ENCODE data around the gene FBLN1.
"Not testable (repeated sequence)": the region's sequence is repeated elsewhere in the genome, so short reads cannot be mapped to it uniquely, and the experiment has no call there.

Gene FBLN1

DNA sequence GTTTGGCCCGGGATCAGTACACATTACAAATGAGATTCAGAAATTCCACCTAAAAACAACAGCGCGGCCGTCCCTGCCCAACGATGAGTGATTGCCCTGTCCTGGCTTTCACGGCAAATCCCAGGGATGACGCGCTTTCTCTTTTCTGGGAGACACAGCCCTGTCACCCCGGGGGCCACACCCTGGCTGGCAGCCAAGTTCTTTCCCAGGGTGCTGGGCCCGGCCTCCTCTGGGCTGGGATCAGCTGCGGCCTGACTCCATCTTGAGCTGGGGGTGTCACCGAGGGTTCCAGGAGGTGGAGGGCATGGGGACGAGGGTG, 82.7 kb downstream of the FBLN1 start:
- H3K4me1 Mint-ChIP-seq, result peaks cover 14% of the 10 kb centered on the region
- H3K4me3 Mint-ChIP-seq, result no peak overlapping the region
- H3K27ac Mint-ChIP-seq (ENCODE audit: low read depth), result no peak overlapping the region
- ATAC-seq (replicated peaks; ENCODE audit: extremely low read depth, poor library complexity, severe bottlenecking) (no peak), DNase-seq (ENCODE audit: low spot score in 2 of 2) (no peak)
- no peaks in the 10 kb centered on the region for H3K36me3 Mint-ChIP-seq (ENCODE audit: insufficient read depth)
- H3K9me3 Mint-ChIP-seq, result peaks cover 5% of the 10 kb centered on the region
- H3K27me3 Mint-ChIP-seq, result peaks cover 30% of the 10 kb centered on the region

DNA sequence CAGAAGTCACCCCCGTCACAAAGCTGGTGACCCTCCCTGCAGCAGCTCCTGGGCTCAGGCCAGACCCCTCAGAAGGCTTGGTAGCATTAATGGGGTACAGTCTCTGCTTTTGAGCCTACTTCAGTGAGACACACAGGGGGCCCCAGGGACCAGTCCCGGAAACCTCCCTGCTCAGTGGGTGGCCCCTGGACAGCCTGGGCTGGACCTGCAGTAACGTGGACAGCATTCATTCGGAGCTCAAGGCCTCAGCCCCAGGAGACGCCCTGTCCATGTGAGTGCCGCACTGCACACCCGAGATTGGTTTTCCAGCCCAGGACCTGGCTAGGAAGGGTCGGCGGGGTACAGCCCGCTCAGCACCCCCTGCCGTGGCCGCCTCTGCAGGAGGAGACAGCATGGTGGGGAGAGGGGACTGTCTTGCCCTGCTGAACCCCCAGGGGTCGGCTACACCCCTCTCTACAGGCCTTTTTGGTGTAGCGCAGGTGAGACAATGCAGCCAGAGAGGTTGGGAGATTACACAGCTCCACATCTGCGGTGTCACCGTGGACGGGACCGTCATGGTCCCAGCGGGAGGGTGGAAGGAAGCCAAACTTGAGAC, 83.4 kb downstream of the FBLN1 start:
- H3K4me3 Mint-ChIP-seq, result no peak overlapping the region

DNA sequence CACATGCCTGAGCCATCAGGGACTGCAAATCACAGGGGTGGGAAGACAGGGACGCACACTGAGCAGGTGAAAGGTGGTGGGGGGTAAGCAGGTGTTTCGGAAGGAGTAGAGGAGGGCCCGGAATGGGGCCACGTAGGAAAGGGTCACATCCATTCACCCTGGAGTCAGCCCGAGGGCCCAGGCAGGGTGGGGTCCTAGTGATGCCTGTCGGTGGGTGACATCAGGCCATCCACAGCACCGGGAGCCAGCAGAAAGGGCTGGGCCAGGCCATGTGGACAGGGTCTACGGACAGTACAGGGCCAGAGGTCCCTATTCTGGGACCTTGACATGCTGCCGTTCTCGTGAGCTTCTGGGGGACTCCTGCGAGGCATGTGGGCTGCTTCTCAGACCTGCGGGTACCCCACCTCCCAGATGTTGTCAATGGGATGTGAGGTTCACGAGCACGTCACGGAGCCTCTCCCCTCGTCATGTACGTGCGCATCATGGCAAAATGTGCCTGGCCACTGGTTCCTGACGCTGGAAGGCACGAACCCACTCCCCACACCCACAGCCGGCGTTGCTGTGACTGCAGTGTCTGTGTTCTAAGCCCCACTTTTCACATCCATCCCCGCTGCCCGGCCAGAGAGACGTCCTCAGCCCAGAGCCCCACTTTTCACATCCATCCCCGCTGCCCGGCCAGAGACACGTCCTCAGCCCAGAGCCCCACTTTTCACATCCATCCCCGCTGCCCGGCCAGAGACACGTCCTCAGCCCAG, 84.1 kb downstream of the FBLN1 start:
- no peak overlapping the region for H3K27ac Mint-ChIP-seq (ENCODE audit: low read depth)
- ATAC-seq (replicated peaks; ENCODE audit: extremely low read depth, poor library complexity, severe bottlenecking), result no peak
- H3K4me3 Mint-ChIP-seq, result no peak overlapping the region
- H3K36me3 Mint-ChIP-seq (ENCODE audit: insufficient read depth), result peaks cover 2% of the 10 kb centered on the region
- peaks cover 35% of the 10 kb centered on the region for H3K27me3 Mint-ChIP-seq
- peaks cover 14% of the 10 kb centered on the region for H3K4me1 Mint-ChIP-seq
- DNase-seq (ENCODE audit: low spot score in 2 of 2), result no peak
- peaks cover 5% of the 10 kb centered on the region for H3K9me3 Mint-ChIP-seq

More for the DNA sequence above, 83.4 kb downstream of the FBLN1 start:
- peaks cover 5% of the 10 kb centered on the region for H3K9me3 Mint-ChIP-seq
- no peak for DNase-seq (ENCODE audit: low spot score in 2 of 2)
- no peak for ATAC-seq (replicated peaks; ENCODE audit: extremely low read depth, poor library complexity, severe bottlenecking)
- no peak overlapping the region for H3K27ac Mint-ChIP-seq (ENCODE audit: low read depth)
- peaks cover 14% of the 10 kb centered on the region for H3K4me1 Mint-ChIP-seq
- H3K36me3 Mint-ChIP-seq (ENCODE audit: insufficient read depth), result peaks cover 2% of the 10 kb centered on the region
- peaks cover 35% of the 10 kb centered on the region for H3K27me3 Mint-ChIP-seq

DNA sequence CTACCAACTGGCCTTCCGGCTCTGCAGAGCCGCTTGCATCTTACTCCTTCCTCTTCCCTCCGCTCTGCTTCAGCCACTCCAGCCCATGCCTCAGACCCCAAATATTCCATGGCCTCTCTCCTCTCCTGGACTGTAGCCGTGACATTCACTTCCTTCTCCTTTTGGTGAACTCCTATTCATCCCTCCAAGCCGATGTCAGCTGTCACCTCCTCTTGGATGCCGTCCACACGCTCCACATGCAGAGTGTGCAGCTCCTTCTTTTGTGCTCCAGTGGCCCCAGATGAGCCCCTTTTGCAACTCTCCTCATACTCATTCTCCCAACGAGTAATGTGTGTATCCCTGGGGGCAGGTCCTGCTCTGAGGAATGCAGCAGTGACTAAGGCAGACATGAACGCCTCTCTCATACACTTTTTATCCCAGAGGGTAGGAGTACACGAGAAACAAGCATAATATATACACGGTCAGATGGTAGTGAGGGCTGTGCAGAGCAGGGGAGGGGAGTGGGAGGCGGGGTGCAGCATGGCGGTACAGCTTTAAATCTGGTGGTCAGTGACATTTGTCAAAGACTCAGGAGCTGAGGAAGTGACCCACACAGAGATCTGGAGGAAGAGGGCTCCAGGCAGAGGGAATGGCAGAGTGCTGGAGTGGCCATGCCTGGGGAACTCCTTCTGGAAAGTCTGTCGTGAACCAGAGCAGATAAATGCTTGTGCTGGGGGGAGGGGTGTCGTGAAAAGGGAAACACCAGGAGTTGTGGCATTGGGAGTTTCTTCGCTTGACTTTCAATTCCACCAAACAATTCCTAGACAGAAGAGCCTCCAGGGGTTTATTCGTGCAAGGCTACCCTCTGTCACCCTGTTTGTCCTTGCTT, 85.2 kb downstream of the FBLN1 start:
- Mint-ChIP-seq H3K9me3 (peaks cover 5% of the 10 kb centered on the region), H3K4me1 (peaks cover 8% of the 10 kb centered on the region), H3K36me3 (ENCODE audit: insufficient read depth) (peaks cover 2% of the 10 kb centered on the region), H3K4me3 (no peak overlapping the region), H3K27ac (ENCODE audit: low read depth) (no peak overlapping the region), H3K27me3 (peaks cover 41% of the 10 kb centered on the region)
- ATAC-seq (replicated peaks; ENCODE audit: extremely low read depth, poor library complexity, severe bottlenecking), result no peak
- DNase-seq (ENCODE audit: low spot score in 2 of 2), result no peak

DNA sequence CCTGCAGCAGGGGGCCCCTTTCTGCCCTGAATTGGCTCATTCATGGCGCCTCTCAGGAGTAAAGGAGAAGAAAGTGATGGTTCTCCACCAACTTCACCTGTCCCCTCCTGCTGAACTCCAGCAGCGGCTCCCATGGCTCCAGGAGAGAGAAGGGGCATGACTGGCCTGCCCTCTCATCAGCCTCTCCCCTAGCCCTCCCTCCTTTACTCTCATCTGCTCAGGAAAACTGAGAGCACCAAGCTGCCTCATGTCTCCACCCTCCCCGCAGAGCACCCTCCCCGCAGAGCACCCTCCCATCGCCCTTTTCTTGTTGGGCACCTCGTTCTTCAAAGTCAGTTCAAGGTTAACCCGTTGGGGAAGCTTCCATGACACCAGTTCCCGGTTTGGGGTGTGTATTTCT, 86.9 kb downstream of the FBLN1 start:
- no peak overlapping the region for H3K4me3 Mint-ChIP-seq
- H3K9me3 Mint-ChIP-seq, result no peaks in the 10 kb centered on the region
- H3K27ac Mint-ChIP-seq (ENCODE audit: low read depth), result no peak overlapping the region
- peaks cover 2% of the 10 kb centered on the region for H3K36me3 Mint-ChIP-seq (ENCODE audit: insufficient read depth)
- DNase-seq (ENCODE audit: low spot score in 2 of 2), result no peak
- ATAC-seq (replicated peaks; ENCODE audit: extremely low read depth, poor library complexity, severe bottlenecking), result no peak
- no peaks in the 10 kb centered on the region for H3K4me1 Mint-ChIP-seq
- H3K27me3 Mint-ChIP-seq, result peaks cover 58% of the 10 kb centered on the region

DNA sequence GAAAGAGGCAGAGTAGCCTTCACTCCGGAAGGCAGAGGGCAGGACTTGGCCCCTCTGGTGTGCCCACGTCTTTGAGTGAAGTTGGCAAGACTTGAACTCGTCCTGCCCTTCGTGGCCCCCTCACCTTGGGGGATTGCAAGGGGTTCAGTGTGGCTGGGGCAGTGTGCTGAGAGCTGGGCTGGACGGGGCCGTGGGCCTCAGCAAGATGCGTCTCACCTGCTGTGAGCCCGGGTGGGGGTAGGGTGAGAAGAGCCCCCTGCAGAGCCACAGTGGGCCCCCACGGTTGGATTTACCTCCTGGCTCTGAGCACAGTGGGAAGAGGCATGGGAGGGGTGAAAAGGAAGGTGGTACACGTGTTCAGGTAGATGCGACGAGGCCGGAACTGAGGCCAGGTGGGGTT, 87.6 kb downstream of the FBLN1 start:
- Mint-ChIP-seq H3K4me1 (no peaks in the 10 kb centered on the region), H3K27me3 (peaks cover 65% of the 10 kb centered on the region), H3K9me3 (no peaks in the 10 kb centered on the region), H3K27ac (ENCODE audit: low read depth) (no peak overlapping the region), H3K4me3 (no peak overlapping the region), H3K36me3 (ENCODE audit: insufficient read depth) (peaks cover 2% of the 10 kb centered on the region)
- ATAC-seq (replicated peaks; ENCODE audit: extremely low read depth, poor library complexity, severe bottlenecking) (no peak), DNase-seq (ENCODE audit: low spot score in 2 of 2) (no peak)

DNA sequence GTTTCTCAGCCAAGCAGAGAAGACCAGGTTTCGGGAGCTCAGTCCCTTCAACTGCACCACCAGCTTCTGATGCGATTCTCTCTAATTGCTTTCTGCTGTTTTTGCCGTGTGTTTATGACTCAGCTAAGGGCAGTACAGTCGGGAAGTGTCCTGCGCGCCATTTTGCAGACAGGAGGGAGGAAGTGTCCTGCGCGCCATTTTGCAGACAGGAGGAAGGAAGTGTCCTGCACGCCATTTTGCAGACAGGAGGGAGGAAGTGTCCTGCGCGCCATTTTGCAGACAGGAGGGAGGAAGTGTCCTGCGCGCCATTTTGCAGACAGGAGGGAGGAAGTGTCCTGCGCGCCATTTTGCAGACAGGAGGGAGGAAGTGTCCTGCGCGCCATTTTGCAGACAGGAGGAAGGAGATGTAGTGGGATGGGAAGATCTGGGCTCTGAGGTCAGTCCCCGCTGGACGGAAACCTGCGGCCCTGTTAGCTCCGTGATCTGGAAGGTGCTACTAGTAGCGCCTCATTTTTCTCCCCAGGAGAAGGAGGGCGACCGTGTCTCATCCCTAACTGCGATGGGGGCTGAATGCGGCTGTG, 89.0 kb downstream of the FBLN1 start:
- peaks cover 58% of the 10 kb centered on the region for H3K27me3 Mint-ChIP-seq
- not testable (repeated sequence) for H3K4me3 Mint-ChIP-seq; H3K9me3 Mint-ChIP-seq; H3K27ac Mint-ChIP-seq (ENCODE audit: low read depth); DNase-seq (ENCODE audit: low spot score in 2 of 2); H3K36me3 Mint-ChIP-seq (ENCODE audit: insufficient read depth); H3K4me1 Mint-ChIP-seq; ATAC-seq (replicated peaks; ENCODE audit: extremely low read depth, poor library complexity, severe bottlenecking)

DNA sequence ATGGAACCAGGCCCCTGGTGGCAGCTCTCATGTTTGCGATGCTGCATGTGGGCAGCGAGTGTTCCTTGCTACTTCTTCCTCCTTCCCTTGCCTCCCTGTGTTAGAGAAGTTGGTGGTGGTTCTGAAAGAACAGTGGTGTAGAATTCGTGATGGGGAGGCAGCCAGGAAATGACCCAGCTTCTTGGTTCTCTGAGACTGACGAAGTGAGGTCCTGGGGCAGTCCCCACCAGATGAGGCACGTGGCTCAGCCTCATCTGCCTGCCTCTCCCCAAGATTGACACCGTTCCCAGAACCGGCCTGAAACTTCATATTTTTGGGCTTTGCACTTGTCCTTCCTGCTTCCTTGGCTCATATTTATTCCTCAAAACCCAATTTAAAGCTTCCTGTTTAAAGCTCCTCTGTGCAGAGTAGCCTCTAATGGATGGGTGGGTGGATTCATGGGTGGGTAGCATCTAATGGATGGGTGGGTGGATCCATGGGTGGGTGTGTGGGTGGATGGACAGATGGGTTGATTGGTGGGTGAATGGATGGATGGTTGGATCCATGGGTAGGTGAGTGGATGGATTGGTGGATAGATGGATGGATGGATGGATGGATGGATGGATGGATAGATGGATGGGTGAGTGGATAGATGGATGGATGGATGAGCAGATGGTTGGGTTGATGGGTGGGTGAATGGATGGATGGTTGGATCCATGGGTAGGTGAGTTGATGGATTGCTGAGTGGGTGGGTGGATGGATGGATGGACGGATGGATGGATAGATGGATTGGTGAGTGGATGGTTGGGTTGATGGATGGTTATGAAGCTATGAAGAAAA, 91.6 kb downstream of the FBLN1 start:
- no peak for DNase-seq (ENCODE audit: low spot score in 2 of 2)
- Mint-ChIP-seq H3K36me3 (ENCODE audit: insufficient read depth) (peaks cover 2% of the 10 kb centered on the region), H3K9me3 (no peaks in the 10 kb centered on the region), H3K4me3 (no peak overlapping the region), H3K27ac (ENCODE audit: low read depth) (no peak overlapping the region), H3K27me3 (peaks cover 52% of the 10 kb centered on the region), H3K4me1 (no peaks in the 10 kb centered on the region)
- ATAC-seq (replicated peaks; ENCODE audit: extremely low read depth, poor library complexity, severe bottlenecking), result no peak

DNA sequence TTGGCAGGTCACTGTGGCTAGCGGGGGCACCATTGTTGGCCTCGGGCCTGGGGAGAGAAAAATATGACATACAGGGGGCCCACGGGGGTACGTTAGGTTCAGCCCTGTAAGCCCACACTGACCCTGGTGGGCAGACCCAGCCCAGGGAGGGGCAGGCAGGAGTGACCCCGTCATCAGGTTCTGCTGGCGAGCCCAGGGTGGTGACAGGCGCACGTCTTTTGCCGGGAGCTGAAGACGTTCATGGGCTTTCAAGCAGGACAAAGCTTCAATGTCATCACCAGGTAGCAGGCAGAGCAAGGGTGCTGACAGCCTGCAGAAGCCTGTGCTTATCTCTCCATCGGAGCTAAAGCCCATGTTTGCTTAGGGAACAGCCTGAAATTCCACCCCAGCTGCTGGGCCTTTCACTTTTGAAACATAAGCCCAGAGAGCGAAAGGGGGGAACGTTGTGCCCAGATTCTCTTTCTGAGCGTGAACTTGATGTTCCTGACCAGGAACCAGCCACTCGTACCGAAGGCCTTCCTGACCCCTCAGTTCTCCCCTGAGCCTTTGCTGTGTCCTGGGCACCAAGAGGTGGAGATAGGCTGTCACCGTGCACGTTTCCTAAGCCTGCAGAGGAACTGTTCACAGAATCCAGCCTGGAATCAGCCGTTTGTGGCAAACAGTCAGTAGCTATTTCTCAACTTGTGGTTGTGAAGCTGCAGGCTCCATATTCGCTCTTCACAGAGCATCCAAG, 94.9 kb downstream of the FBLN1 start:
- ATAC-seq (replicated peaks; ENCODE audit: extremely low read depth, poor library complexity, severe bottlenecking) (no peak), DNase-seq (ENCODE audit: low spot score in 2 of 2) (no peak)
- H3K36me3 Mint-ChIP-seq (ENCODE audit: insufficient read depth), result no peaks in the 10 kb centered on the region
- H3K27me3 Mint-ChIP-seq, result peaks cover 53% of the 10 kb centered on the region
- no peak overlapping the region for H3K4me3 Mint-ChIP-seq
- no peaks in the 10 kb centered on the region for H3K4me1 Mint-ChIP-seq
- H3K27ac Mint-ChIP-seq (ENCODE audit: low read depth), result no peak overlapping the region
- H3K9me3 Mint-ChIP-seq, result no peaks in the 10 kb centered on the region

DNA sequence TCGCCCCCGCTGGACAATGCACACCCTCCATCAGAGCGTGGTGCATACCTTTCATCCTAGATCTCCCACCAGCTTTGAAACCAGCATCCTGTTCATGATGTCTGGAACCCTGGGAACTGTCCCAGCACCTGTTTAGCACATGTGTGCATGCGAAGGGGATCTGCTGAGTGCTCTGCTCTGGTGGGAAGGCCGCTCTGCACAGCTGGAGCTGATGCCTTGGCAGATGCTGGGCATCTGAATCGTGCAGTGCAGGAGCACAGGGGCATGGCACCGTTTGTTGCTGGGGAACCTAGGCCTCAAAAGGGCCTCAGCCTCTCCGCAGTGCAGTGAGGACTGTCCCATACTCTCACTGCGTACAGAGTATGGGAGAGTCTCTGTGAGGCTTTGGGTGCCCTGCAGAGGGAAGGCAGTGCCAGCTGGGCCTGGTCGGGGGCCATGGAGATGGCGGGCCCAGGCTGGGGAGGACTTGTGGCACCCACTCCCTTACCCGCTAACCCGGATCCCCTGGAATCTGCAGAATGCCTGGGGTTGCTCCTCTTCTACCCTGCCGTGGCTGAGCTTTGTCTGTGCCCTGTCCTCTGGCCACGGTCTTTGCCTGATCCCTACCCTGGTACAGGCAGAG, 96.0 kb downstream of the FBLN1 start:
- H3K27ac Mint-ChIP-seq (ENCODE audit: low read depth), result no peak overlapping the region
- no peaks in the 10 kb centered on the region for H3K4me1 Mint-ChIP-seq
- H3K4me3 Mint-ChIP-seq, result no peak overlapping the region
- no peak for ATAC-seq (replicated peaks; ENCODE audit: extremely low read depth, poor library complexity, severe bottlenecking)
- H3K36me3 Mint-ChIP-seq (ENCODE audit: insufficient read depth), result peaks cover 2% of the 10 kb centered on the region
- H3K9me3 Mint-ChIP-seq, result no peaks in the 10 kb centered on the region
- DNase-seq (ENCODE audit: low spot score in 2 of 2), result no peak
- peaks cover 48% of the 10 kb centered on the region for H3K27me3 Mint-ChIP-seq

DNA sequence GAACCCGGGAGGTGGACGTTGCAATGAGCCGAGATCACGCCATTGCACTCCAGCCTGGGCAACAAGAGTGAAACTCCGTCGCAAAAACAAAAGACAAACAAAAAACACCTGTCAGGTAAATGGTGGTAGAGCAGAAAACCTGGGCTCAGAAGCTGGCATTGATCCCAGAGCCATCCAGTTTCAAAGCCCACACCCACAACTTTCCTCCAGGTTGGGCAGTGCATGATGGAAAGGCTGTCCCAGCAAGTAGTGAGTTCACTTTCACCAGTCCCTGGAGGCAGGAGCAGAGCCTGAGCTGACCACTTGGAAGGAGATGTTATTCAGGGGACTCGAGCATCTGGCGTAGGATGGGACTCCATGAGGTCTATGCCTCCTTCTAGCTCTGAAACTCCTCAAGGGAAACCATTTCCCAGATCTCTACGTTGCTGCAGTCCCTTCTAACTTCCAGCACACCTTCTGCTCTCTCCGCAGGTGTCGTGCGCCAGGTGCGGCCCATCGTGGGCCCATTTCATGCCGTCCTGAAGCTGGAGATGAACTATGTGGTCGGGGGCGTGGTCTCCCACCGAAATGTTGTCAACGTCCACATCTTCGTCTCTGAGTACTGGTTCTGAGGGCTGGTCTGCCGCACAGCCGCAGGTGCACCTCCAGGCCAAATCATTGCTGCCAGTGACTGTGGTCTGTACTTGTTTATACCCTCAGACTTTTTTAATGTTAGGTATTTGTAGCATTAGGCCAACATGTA, 97.3 kb downstream of the FBLN1 start:
- ATAC-seq (replicated peaks; ENCODE audit: extremely low read depth, poor library complexity, severe bottlenecking) (no peak), DNase-seq (ENCODE audit: low spot score in 2 of 2) (no peak)
- Mint-ChIP-seq H3K27ac (ENCODE audit: low read depth) (no peak overlapping the region), H3K27me3 (peaks cover 36% of the 10 kb centered on the region), H3K4me3 (no peak overlapping the region), H3K4me1 (no peaks in the 10 kb centered on the region), H3K9me3 (no peaks in the 10 kb centered on the region), H3K36me3 (ENCODE audit: insufficient read depth) (peaks cover 2% of the 10 kb centered on the region)

Measured in central memory CD8-positive, alpha-beta T cell (primary cell).